ENCODE results near the gene PACS1. TPM values are rescaled to one million over a fixed set of nuclear protein-coding genes. Genes with fewer than 3 reads are reported as not detected.
"Not testable (repeated sequence)": the region's sequence is repeated elsewhere in the genome, so short reads cannot be mapped to it uniquely, and the experiment has no call there.

Gene PACS1
- total RNA-seq = 138 TPM

DNA sequence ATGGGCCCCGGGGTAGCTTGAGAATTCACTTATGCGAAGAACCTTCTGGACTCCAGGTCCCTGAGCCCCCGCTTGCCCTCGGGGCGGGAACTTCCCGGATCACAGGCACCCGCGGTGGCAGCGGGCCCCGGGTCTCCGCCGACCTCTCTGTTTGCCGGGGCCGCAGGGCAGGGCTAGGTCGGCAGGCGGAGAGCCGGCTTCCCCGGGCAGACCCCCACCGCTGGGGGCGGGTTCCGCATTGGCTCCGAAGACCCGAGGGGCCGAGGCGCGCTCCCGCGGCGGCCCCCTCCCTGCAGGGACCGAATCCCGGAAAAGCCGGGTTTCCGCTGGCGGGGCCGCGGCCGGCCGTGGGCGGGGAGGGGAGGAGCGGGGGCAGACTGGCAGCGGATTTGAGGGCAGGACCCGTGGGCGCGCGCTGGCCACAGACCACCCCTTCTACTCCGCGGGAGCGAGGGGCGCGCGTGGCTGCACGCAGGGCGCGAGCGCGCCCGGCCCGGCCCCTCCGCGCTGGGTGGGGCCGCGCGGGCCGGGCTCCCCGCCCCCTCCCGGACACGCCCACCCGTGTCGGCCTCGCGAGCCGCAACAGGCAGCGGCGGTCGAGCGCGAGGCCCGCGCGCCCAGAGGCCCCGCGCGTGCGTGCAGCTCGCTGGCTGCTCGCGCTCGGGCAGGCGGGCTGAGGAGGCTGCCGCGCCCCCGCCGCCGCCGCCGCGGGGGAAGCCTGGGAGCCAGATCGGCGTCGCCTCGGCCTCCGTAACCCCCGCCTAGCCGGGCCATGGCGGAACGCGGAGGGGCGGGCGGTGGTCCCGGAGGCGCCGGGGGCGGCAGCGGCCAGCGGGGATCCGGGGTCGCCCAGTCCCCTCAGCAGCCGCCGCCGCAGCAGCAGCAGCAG, at the start of gene PACS1:
TSS of gene PACS1 (plus strand) at position 558 of the 889 bp plus-strand sequence. CDS start at position 773, 215 bp downstream.
- Histone ChIP-seq H3K36me3 (peaks cover 31% of the 10 kb centered on the region in 2 donors), H3K4me3 (peak within 1 kb of the TSS; percentile 91 to 97), H3K27me3 (no peaks in the 10 kb centered on the region), H3K27ac (peak within 1 kb of the TSS; percentile 97), H3K9me3 (no peaks in the 10 kb centered on the region), H3K4me1 (peaks cover 4 to 22% of the 10 kb centered on the region in 2 donors)
- peak in 1 of 3 experiments; percentile 51 for TF ChIP-seq CTCF (IDR thresholded peaks at IDR 0.05)
- peak in 1 of 2 donors; percentile 87 for DNase-seq (ENCODE audit: low spot score in 2 of 2)
- intact Hi-C loops (cut with DNase I) = loop anchor here (2.0 to 5.0 kb wide), 3 partner anchors 67 to 197 kb away; partner anchors contain the start of genes FIBP and RAB1B

GRCh38 chr11:66020618-66021357, 49.3 kb upstream of the PACS1 start:
- Histone ChIP-seq H3K27ac (peak overlapping the region; percentile 75 to 79), H3K9me3 (no peaks in the 10 kb centered on the region), H3K27me3 (no peaks in the 10 kb centered on the region), H3K4me3 (no peak overlapping the region), H3K4me1 (peaks cover 22 to 40% of the 10 kb centered on the region in 2 donors), H3K36me3 (no peaks in the 10 kb centered on the region)
- no peak for TF ChIP-seq CTCF (IDR thresholded peaks at IDR 0.05)
- DNase-seq (ENCODE audit: low spot score in 2 of 2) = peak in 1 of 2 donors; percentile 85
- intact Hi-C loops (cut with DNase I) = no loop called here

DNA sequence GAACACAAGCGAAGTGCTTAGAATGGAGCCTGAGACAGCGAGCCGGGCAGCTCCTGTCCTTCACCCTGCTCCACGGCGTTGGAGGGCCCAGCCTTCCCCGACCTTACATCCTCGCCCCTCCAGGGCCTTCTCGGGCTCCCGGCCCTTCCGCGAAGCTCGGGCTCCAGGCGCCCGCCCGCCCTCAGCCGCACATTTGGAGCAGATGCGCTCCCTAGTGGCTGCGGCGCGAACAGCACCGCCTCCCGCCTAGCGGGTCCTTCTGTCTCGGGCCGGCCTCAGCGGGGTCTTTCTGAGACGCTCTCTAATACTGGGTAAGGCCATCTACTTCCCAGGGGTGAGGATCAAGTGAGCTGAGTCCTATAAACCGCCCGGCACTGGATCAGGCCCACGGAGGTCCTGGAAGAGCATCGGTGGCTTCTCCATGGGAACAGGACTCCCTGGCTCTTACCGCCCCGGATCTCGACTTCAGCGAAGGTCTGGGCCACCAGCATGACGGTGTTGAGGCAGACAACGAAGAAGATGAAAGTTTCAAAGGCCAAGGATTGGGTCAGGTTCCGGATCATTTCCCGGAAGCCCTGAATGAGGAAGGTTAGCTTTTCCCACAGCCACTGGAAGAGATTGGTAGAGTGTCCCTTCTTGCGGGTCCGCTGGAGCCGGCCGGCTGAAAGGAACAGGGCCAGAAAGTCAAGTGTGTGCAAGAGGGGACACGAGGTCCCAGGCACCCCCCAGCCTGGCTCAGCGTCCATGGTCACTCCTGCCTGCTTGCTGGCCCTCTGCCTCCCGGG, 47.5 kb upstream of the PACS1 start:
- Histone ChIP-seq H3K4me1 (peaks cover 15 to 25% of the 10 kb centered on the region in 2 donors), H3K9me3 (no peaks in the 10 kb centered on the region), H3K27ac (peak overlapping the region; percentile 75 to 79), H3K36me3 (no peaks in the 10 kb centered on the region), H3K4me3 (peak overlapping the region; percentile 27 to 58), H3K27me3 (no peaks in the 10 kb centered on the region)
- TF ChIP-seq CTCF (IDR thresholded peaks at IDR 0.05) = peak; percentile 95 to 99 (median 99)
- intact Hi-C loops (cut with DNase I) = loop anchor here (1.0 kb wide), 2 partner anchors 20 to 33 kb away; partner anchors contain the start of genes BANF1 and EIF1AD
- DNase-seq (ENCODE audit: low spot score in 2 of 2) = peak in 1 of 2 donors; percentile 88

GRCh38 chr11:66023186-66023440, 47.0 kb upstream of the PACS1 start:
- H3K27ac ChIP-seq; H3K9me3 ChIP-seq; DNase-seq (ENCODE audit: low spot score in 2 of 2); H3K36me3 ChIP-seq; H3K27me3 ChIP-seq; intact Hi-C loops (cut with DNase I): not testable (repeated sequence)
- H3K4me3 ChIP-seq = peak overlapping the region in 1 of 2 donors; percentile 58
- peaks cover 15 to 25% of the 10 kb centered on the region in 2 donors for H3K4me1 ChIP-seq

DNA sequence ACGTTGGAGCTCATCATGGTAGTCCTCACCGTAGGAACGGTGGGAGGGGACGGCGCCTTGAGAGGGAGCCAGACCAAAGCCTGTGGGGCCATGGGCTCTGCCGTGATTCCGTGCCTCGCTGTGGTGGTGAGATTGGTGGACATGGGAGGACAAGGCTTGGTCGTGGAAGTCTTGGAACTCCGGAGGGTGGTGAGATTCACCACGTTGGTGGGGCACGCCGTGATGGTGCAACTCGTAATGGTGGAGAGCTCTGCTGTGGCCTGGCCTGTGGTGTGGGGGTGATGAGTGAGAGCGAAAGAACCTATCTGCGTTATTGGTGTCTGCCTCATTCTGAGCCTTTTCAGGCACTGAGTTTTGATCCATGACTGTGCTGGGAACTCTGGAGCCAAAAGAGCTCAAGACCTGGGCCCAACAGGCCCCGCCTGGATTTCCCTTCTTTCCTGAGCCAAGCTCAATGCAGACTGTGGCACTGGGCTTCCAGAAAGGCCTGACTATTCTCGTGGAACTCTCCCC, 44.0 kb upstream of the PACS1 start, which contains the start of gene CATSPER1:
TSS of gene CATSPER1 (minus strand) at position 463 of the 513 bp plus-strand sequence. CDS start at position 363, 100 bp downstream.
- H3K4me1 ChIP-seq = peaks cover 9 to 20% of the 10 kb centered on the region in 2 donors
- no peaks in the 10 kb centered on the region for H3K9me3 ChIP-seq
- intact Hi-C loops (cut with DNase I) = no loop called here
- no peak for TF ChIP-seq CTCF (IDR thresholded peaks at IDR 0.05)
- no peaks in the 10 kb centered on the region for H3K36me3 ChIP-seq
- H3K27me3 ChIP-seq = no peaks in the 10 kb centered on the region
- H3K27ac ChIP-seq = no peak within 1 kb of the TSS
- DNase-seq (ENCODE audit: low spot score in 2 of 2) = no peak
- no peak within 1 kb of the TSS for H3K4me3 ChIP-seq
